Neural progenitor cell (in vitro differentiated cells): ENCODE results near the gene CHMP4B.

Experiments used
- EZH2 ChIP-seq: fragments of 200-600 bp; sonication (generic); IDR thresholded peaks from 2 replicates; pipeline ENCODE4 v1.6.1; 2017; ENCODE audit warnings: antibody characterized with exemption, mild to moderate bottlenecking, moderate library complexity
- EZH2phosphoT487 ChIP-seq: fragments of 200-600 bp; sonication (generic); IDR thresholded peaks from 2 replicates; pipeline ENCODE4 v1.6.1; 2017; ENCODE audit warnings: antibody characterized with exemption
- TF ChIP-seq, protein P1 (sequence below): fragments of 200-600 bp; sonication (generic); IDR thresholded peaks from 2 replicates; pipeline ENCODE4 v1.5.1; 2017; ENCODE audit warnings: antibody characterized with exemption, mild to moderate bottlenecking

GRCh38 chr20:33882481-33882880 is 71.3 kb downstream of the CHMP4B start:
- TF ChIP-seq EZH2 (no peak), EZH2phosphoT487 (no peak)
- TF ChIP-seq, protein P1, sequence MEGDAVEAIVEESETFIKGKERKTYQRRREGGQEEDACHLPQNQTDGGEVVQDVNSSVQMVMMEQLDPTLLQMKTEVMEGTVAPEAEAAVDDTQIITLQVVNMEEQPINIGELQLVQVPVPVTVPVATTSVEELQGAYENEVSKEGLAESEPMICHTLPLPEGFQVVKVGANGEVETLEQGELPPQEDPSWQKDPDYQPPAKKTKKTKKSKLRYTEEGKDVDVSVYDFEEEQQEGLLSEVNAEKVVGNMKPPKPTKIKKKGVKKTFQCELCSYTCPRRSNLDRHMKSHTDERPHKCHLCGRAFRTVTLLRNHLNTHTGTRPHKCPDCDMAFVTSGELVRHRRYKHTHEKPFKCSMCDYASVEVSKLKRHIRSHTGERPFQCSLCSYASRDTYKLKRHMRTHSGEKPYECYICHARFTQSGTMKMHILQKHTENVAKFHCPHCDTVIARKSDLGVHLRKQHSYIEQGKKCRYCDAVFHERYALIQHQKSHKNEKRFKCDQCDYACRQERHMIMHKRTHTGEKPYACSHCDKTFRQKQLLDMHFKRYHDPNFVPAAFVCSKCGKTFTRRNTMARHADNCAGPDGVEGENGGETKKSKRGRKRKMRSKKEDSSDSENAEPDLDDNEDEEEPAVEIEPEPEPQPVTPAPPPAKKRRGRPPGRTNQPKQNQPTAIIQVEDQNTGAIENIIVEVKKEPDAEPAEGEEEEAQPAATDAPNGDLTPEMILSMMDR, result no peak
